Measurements from ENCODE around the gene ARRDC2. TPM values are rescaled to one million over a fixed set of nuclear protein-coding genes. Genes with fewer than 3 reads are reported as not detected.

Gene ARRDC2
- total RNA-seq, 4 donors from 2014 or later: 127 to 180 (median 177) TPM

DNA sequence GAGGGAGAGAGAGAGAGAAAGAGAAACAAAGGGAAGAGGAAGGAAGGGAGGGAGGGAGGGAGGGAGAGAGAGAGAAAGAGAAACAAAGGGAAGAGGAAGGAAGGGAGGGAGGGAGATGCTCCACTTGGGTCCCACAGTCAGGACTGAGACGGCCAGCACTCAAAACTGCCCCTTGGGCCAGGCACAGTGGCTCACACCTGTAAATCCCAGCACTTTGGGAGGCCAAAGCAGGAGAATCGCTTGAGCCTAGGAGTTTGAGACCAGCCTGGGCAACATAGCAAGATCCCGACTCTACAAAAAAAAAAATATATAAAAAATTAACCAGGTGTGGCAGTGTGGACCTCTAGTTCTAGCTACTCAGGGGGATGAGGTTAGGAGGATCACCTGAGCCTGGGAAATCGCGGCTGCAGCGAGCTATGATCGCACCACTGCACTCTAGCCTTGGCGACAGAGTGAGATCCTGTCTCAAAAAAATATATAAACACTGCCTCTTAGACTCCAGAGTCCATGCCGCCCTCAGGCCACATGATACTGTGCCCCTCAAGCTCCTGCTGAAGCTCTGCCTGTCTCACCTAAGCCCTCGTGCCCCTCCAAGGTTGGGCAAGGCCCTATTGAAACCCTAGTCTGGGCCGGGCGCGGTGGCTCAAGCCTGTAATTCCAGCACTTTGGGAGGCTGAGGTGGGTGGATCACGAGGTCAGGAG lies 8.4 kb downstream of the ARRDC2 start:
- H3K4me1 ChIP-seq: peaks cover 0 to 67% (median 30%) of the 10 kb centered on the region in 4 donors
- peak overlapping the region; percentile 73 to 95 (median 84) for H3K27ac ChIP-seq
- DNase-seq (ENCODE audit: low spot score in 2 of 2): no peak

DNA sequence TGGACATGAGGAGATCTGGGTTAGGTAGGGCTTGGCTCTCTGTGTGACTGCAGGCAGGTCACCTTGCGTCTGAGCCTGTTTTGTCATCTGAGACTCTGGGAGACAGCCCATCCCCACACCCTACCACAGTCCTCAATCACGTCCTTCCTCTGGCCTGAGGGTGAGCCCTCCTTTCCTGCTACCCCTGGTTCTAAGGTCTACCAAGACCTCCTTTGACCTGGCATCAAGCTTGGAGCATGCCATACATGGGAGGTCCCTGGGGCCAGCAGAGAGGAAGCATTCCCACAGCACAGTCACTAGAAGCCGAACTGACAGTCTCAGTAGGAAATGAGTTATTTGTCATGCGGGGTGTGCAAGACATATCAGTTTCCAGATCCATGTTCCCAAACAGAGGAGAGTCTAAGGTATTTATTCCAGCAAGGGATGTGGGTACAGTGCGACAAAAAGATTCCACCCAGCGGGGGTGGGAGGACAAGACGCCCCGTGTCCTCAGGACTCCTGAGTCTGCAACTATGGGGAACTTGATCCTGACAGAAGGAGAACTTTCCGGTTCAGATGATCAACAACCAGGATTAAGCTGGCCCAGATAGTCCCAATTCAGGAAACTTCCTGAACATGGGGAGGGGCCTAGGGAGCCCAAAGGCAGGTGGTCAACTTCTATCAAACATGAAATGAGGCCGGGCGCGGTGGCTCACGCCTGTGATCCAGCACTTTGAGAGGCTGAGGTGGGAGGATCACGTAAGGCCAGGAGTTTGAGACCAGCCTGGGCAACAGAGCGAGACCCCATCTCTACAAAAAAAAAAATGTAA lies 9.5 kb downstream of the ARRDC2 start:
- Histone ChIP-seq H3K4me1 (peaks cover 0 to 77% (median 41%) of the 10 kb centered on the region in 4 donors), H3K27me3 (no peaks in the 10 kb centered on the region), H3K36me3 (peaks cover 4 to 28% (median 8%) of the 10 kb centered on the region in 3 donors), H3K27ac (peak overlapping the region; percentile 73 to 95 (median 84)), H3K4me3 (no peak overlapping the region), H3K9me3 (no peaks in the 10 kb centered on the region)
- TF ChIP-seq POLR2A (IDR thresholded peaks at IDR 0.05) (no peak), EP300 (IDR thresholded peaks at IDR 0.05) (peak; percentile 76 to 79)
- TF ChIP-seq, protein P1, sequence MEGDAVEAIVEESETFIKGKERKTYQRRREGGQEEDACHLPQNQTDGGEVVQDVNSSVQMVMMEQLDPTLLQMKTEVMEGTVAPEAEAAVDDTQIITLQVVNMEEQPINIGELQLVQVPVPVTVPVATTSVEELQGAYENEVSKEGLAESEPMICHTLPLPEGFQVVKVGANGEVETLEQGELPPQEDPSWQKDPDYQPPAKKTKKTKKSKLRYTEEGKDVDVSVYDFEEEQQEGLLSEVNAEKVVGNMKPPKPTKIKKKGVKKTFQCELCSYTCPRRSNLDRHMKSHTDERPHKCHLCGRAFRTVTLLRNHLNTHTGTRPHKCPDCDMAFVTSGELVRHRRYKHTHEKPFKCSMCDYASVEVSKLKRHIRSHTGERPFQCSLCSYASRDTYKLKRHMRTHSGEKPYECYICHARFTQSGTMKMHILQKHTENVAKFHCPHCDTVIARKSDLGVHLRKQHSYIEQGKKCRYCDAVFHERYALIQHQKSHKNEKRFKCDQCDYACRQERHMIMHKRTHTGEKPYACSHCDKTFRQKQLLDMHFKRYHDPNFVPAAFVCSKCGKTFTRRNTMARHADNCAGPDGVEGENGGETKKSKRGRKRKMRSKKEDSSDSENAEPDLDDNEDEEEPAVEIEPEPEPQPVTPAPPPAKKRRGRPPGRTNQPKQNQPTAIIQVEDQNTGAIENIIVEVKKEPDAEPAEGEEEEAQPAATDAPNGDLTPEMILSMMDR (IDR thresholded peaks at IDR 0.05): no peak
- WGBS, 2 donors: 73 to 78% methylated on average over 14 to 15 of the region's 15 CpGs
- no peak for DNase-seq (ENCODE audit: low spot score in 2 of 2)

More for the DNA sequence above, 8.4 kb downstream of the ARRDC2 start:
- no peaks in the 10 kb centered on the region for H3K9me3 ChIP-seq
- H3K36me3 ChIP-seq: peaks cover 4 to 38% (median 11%) of the 10 kb centered on the region in 3 donors
- 84 to 86% methylated on average over 14 of the region's 14 CpGs for WGBS, 2 donors
- no peaks in the 10 kb centered on the region for H3K27me3 ChIP-seq
- TF ChIP-seq, protein P1 (IDR thresholded peaks at IDR 0.05): no peak
- TF ChIP-seq POLR2A (IDR thresholded peaks at IDR 0.05): no peak
- no peak for TF ChIP-seq EP300 (IDR thresholded peaks at IDR 0.05)
- no peak overlapping the region for H3K4me3 ChIP-seq

DNA sequence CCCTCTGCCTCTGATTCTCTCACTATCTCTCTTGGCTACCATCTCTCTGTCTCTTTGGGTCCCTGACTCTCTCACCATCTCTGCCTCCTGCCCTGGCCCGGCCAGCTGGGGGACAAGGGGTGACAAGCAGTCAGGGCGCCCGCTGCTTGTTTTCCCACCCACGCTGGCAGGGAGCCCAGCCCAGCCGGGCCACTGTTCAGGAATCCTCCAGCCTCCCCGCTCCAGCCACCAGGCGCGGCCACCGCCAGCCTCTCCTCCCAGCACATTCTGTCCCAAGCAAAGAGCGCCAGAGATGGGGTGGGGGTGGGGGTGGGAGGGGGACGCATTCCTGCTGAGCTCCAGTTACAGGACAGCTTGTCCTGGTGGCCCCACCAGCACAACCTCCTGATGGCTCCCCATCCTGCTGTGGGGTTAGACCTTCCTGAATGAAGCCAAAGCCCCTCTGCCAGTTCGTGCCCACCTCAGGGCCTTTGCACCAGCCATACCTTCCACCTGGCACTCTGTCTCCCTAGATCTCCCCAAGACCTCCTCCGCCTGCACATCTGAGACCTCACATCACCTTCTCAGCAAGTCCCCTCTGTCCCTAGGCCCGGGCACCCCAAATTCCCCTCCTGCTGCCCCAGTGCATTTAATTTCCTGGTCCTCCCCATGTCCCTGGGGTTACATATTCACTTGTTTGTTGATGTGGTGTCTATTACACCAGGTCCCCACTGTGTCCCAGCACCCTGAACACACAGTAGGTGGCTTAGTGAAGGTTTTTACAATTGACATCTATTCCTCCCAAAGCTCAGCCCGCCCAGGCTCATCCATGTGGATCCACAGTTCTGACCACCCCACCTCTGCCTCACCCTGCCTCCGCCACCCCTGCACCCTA lies 12.5 kb downstream of the ARRDC2 start:
- DNase-seq (ENCODE audit: low spot score in 2 of 2): peak; percentile 79 to 83
- TF ChIP-seq EP300 (IDR thresholded peaks at IDR 0.05): peak; percentile 67 to 94
- TF ChIP-seq POLR2A (IDR thresholded peaks at IDR 0.05): peak in 1 of 2 donors; percentile 64
- TF ChIP-seq, protein P1 (IDR thresholded peaks at IDR 0.05): peak in 2 of 5 experiments; percentile 35 to 48
- Histone ChIP-seq H3K27ac (peak overlapping the region; percentile 86 to 95 (median 90)), H3K4me3 (no peak overlapping the region), H3K9me3 (no peaks in the 10 kb centered on the region), H3K4me1 (peaks cover 0 to 79% (median 54%) of the 10 kb centered on the region in 4 donors), H3K36me3 (peaks cover 0 to 3% (median 0%) of the 10 kb centered on the region in 3 donors), H3K27me3 (no peaks in the 10 kb centered on the region)
- WGBS, 2 donors: 34 to 37% methylated on average over 15 to 16 of the region's 16 CpGs

DNA sequence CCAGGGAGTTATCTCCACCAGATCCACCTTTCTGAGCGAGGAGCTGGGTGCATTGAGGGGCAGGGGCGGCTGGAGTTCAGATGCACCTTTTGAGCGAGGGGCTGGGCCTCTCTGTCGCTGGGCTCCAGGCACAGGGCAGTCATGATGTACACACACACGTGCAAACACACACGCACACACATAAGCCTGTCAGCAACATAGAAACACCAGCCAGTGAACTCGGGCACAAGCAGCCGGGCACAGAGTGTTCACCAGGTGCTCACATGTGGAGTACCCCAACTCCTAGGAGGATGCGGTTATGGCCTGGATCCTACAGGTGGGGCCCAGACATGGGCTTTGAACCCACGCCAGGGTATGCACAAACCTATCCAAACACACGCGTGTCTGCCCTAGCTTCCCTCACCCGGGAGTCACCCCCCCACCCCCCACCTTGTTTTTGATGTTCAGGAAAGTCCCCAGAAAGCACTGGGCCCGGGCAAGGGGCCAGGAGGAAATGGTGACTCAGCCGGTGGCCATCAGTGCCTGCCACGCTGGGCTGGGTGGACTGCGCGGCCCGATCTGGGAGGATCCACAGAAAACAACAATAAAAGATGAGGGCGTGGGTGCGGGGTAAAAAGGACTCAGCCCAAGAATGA lies 13.3 kb downstream of the ARRDC2 start:
- no peaks in the 10 kb centered on the region for H3K9me3 ChIP-seq
- WGBS, 2 donors: 43 to 48% methylated on average over 15 to 21 of the region's 21 CpGs
- peak overlapping the region; percentile 86 to 95 (median 90) for H3K27ac ChIP-seq
- no peak overlapping the region for H3K4me3 ChIP-seq
- H3K36me3 ChIP-seq: no peaks in the 10 kb centered on the region
- H3K27me3 ChIP-seq: no peaks in the 10 kb centered on the region
- TF ChIP-seq, protein P1 (IDR thresholded peaks at IDR 0.05): no peak
- TF ChIP-seq POLR2A (IDR thresholded peaks at IDR 0.05): peak in 1 of 2 donors; percentile 28
- peak; percentile 84 to 85 for TF ChIP-seq EP300 (IDR thresholded peaks at IDR 0.05)
- peaks cover 0 to 78% (median 53%) of the 10 kb centered on the region in 4 donors for H3K4me1 ChIP-seq
- peak; percentile 76 to 78 for DNase-seq (ENCODE audit: low spot score in 2 of 2)

Data from tibial nerve (tissue), 4 donors.